Left ventricle myocardium inferior (tissue), 1 donor: ENCODE data around the gene MTUS2. TPM values are rescaled to one million over a fixed set of nuclear protein-coding genes. Genes with fewer than 3 reads are reported as not detected.
"Not testable (repeated sequence)": the region's sequence is repeated elsewhere in the genome, so short reads cannot be mapped to it uniquely, and the experiment has no call there.

Source experiments
- DNase-seq: peaks from one replicate; pipeline ENCODE4 v3.0.0-alpha.2; 2020
- H3K27ac ChIP-seq: fragments of 200-600 bp; replicated peaks from 2 replicates; pipeline ENCODE4 v1.8.0; 2021
- H3K27me3 ChIP-seq: fragments of 200-600 bp; 2 replicates; pipeline ENCODE4 v1.8.0; 2021; ENCODE audit warnings: low read depth
- H3K36me3 ChIP-seq: fragments of 200-600 bp; 2 replicates; pipeline ENCODE4 v1.8.0; 2021
- H3K4me1 ChIP-seq: fragments of 200-600 bp; 2 replicates; pipeline ENCODE4 v1.8.0; 2021
- H3K4me3 ChIP-seq: fragments of 200-600 bp; 2 replicates; pipeline ENCODE4 v1.8.0; 2021; ENCODE audit warnings: mild to moderate bottlenecking, moderate library complexity
- H3K9me3 ChIP-seq: fragments of 200-600 bp; replicated peaks from 2 replicates; pipeline ENCODE4 v1.8.0; 2021
- intact Hi-C: fragments of 100-400 bp; cut with micrococcal nuclease; formaldehyde crosslinking; loops from one replicate; pipeline ENCODE4 v1.11.0; 2022
- total RNA-seq: library from RNA; stranded (reverse); fragmentation: NEBNext Ultra II Directional; extraction: Animal tissue kit (Norgen Biotek cat#: 25700); gene quantifications from one replicate; pipeline ENCODE4 v1.2.1, GENCODE V29; 2021
- TF ChIP-seq, protein P1 (sequence below): fragments of 200-600 bp; IDR thresholded peaks from 2 replicates; pipeline ENCODE4 v1.8.0; 2021; ENCODE audit warnings: antibody characterized with exemption, mild to moderate bottlenecking, borderline replicate concordance
- donor health status: DM: no; HTN: yes; CAD: no; lungs with severe emphysema.

Gene MTUS2
- total RNA-seq, 1 donor from 2014 or later = 101 TPM

DNA sequence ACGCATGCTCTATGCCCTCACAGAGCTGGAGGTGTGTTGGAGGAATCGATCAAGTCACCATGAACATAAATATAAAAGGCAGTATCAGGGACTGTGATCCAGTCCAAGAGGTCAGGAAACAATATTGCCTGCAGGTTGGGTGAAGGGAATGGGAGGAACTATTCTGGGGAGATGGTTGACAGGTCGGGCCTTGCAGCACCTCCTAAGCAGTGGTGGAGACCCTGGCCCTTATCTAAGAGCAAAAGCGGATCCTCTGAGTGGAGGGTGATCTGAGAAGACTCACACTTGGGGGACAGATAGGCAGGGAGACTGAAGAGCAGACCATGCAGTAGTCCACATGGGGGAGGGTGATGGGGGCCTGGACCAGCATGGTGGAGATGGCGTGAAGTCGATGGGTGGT lies 561.9 kb downstream of the MTUS2 start:
- Histone ChIP-seq H3K27ac (no peak overlapping the region), H3K4me3 (no peak overlapping the region), H3K36me3 (no peaks in the 10 kb centered on the region), H3K27me3 (no peaks in the 10 kb centered on the region), H3K4me1 (peaks cover 20% of the 10 kb centered on the region), H3K9me3 (no peaks in the 10 kb centered on the region)
- DNase-seq = no peak
- intact Hi-C loops = no loop called here
- TF ChIP-seq, protein P1, sequence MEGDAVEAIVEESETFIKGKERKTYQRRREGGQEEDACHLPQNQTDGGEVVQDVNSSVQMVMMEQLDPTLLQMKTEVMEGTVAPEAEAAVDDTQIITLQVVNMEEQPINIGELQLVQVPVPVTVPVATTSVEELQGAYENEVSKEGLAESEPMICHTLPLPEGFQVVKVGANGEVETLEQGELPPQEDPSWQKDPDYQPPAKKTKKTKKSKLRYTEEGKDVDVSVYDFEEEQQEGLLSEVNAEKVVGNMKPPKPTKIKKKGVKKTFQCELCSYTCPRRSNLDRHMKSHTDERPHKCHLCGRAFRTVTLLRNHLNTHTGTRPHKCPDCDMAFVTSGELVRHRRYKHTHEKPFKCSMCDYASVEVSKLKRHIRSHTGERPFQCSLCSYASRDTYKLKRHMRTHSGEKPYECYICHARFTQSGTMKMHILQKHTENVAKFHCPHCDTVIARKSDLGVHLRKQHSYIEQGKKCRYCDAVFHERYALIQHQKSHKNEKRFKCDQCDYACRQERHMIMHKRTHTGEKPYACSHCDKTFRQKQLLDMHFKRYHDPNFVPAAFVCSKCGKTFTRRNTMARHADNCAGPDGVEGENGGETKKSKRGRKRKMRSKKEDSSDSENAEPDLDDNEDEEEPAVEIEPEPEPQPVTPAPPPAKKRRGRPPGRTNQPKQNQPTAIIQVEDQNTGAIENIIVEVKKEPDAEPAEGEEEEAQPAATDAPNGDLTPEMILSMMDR = no peak

DNA sequence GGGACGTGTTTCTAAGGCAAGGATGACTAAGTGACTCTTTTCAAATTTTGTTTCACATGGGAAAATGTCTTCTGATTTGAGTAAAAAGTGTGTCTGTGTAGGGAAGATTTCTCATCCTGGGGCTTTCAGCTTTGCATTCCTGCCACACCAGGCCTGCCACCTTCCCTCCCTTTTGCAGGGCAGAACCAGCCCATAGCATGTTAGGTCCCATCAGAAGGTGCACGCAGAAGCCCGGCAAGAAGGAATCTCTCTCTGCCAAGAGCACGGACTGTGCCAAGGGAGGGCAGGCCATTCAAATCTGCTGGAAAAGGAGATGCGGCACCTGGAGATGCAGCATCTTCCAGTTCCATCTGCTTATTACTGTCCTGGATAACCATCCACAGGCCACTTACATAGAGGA lies 563.3 kb downstream of the MTUS2 start:
- Histone ChIP-seq H3K27me3 (no peaks in the 10 kb centered on the region), H3K36me3 (no peaks in the 10 kb centered on the region), H3K4me1 (peaks cover 20% of the 10 kb centered on the region), H3K4me3 (no peak overlapping the region), H3K27ac (no peak overlapping the region), H3K9me3 (no peaks in the 10 kb centered on the region)
- TF ChIP-seq, protein P1 = no peak
- intact Hi-C loops = no loop called here
- DNase-seq = no peak

DNA sequence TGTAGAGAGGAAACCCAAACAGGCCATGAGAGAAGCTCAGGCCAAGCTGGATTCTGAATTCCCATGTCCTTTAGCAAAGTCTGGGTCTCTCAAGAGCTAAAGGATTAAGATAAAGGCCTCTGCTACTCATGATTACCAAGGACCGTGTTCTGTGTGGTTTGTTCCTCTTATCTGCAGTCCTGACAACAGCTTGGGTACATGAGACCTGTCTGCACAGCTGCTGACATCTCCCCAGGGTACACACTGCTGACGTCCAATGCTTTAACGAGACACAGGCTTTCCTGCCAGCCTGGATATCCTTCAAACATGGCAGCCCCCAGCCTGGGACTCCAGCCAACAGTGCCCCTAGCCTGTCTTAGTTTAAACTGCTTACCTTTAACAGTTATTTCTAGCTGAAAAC lies 564.3 kb downstream of the MTUS2 start:
- H3K36me3 ChIP-seq = no peaks in the 10 kb centered on the region
- peaks cover 20% of the 10 kb centered on the region for H3K4me1 ChIP-seq
- TF ChIP-seq, protein P1 = no peak
- DNase-seq = peak; percentile 21
- H3K9me3 ChIP-seq = no peaks in the 10 kb centered on the region
- no peaks in the 10 kb centered on the region for H3K27me3 ChIP-seq
- H3K4me3 ChIP-seq = no peak overlapping the region
- intact Hi-C loops = no loop called here
- H3K27ac ChIP-seq = peak overlapping the region; percentile 75

DNA sequence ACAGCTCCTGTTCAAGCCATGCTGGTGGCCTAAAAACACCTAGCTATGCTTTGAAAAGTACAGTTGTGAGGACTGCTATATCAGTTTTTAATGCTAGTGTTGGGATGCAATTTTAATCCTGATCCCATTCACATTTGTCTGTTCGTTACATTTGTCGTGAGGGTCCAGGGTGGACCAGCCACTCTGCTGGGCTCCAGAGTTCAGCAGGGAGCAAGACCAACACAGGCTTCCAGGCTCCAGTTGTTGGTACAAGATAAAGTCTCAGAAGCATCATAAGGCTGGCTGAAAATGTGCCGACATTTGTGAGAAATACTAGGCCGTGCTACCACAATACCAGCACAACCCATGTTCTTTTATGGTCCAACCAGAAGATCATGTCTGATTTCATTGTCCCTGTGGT lies 564.7 kb downstream of the MTUS2 start:
- H3K4me3 ChIP-seq = no peak overlapping the region
- no peaks in the 10 kb centered on the region for H3K27me3 ChIP-seq
- TF ChIP-seq, protein P1 = no peak
- H3K9me3 ChIP-seq = no peaks in the 10 kb centered on the region
- DNase-seq = no peak
- no peaks in the 10 kb centered on the region for H3K36me3 ChIP-seq
- H3K4me1 ChIP-seq = peaks cover 20% of the 10 kb centered on the region
- intact Hi-C loops = no loop called here
- peak overlapping the region; percentile 75 for H3K27ac ChIP-seq

DNA sequence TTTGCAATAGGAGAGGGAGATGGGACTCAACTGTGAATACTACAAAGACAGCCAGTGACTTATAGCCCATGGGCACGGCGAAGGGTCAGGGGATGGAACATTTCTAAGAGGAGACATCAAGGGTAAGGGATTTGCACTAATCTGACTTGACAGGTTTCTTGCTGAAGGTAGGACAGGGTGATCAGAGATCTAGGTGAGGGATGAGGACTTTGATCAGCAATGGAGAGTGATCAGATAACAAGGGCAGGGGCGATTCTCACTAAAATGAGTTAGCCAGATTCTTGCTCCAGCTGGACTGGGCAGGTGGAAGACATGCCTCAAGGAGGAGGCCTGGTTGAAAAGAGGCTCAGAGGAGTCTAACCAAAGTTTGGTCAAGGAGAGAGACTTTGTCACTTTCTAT lies 566.1 kb downstream of the MTUS2 start:
- no peak overlapping the region for H3K4me3 ChIP-seq
- no peak for DNase-seq
- H3K27me3 ChIP-seq = no peaks in the 10 kb centered on the region
- H3K36me3 ChIP-seq = no peaks in the 10 kb centered on the region
- H3K27ac ChIP-seq = no peak overlapping the region
- H3K4me1 ChIP-seq = peaks cover 20% of the 10 kb centered on the region
- TF ChIP-seq, protein P1 = no peak
- no peaks in the 10 kb centered on the region for H3K9me3 ChIP-seq
- intact Hi-C loops = no loop called here

DNA sequence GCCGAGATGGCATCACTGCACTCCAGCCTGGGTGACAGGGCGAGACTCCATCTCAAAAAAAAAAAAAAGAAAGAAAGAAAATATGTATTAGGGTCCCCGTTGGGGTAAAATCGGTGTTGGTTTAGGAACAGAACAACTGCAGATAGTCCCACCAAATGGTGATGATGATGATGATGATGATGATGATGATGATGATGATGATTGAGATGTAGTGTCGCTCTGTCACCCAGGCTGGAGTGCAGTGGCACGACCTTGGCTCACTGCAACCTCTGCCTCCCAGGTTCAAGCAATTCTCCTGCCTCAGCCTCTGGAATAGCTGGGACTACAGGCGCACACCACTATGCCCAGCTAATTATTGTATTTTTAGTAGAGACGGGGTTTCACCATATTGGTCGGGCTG lies 570.5 kb downstream of the MTUS2 start:
- intact Hi-C loops, H3K36me3 ChIP-seq, H3K4me1 ChIP-seq, H3K9me3 ChIP-seq, H3K27me3 ChIP-seq, H3K4me3 ChIP-seq, DNase-seq, H3K27ac ChIP-seq: not testable (repeated sequence)
